ENCODE results near the gene BAIAP3.

Gene BAIAP3

GRCh38 chr16:1348441-1348840 lies 15.0 kb downstream of the BAIAP3 start:
- DNase-seq (ENCODE audit: low read depth in 2 of 2), result no peak

- DNase-seq (ENCODE audit: low read depth in 2 of 2), result no peak
Observed at GRCh38 chr16:1348926-1349325, 15.5 kb downstream of the BAIAP3 start.

- no peak for DNase-seq (ENCODE audit: low read depth in 2 of 2)
Observed at GRCh38 chr16:1349351-1349750, 15.9 kb downstream of the BAIAP3 start.

GRCh38 chr16:1349951-1350350 lies 16.5 kb downstream of the BAIAP3 start:
- no peak for DNase-seq (ENCODE audit: low read depth in 2 of 2)

GRCh38 chr16:1350691-1351090 lies 17.2 kb downstream of the BAIAP3 start:
- DNase-seq (ENCODE audit: low read depth in 2 of 2), result no peak

GRCh38 chr16:1351215-1351581 lies 17.8 kb downstream of the BAIAP3 start:
- DNase-seq (ENCODE audit: low read depth in 2 of 2), result no peak

GRCh38 chr16:1351582-1352362 lies 18.3 kb downstream of the BAIAP3 start, which contains the start of the genes GNPTG and TSR3:
GNPTG (plus strand) TSS chr16:1351931; CDS start chr16:1351966, 35 bp downstream.
TSR3 (minus strand) TSS chr16:1351878; CDS start chr16:1351804, 74 bp downstream.
- peak; percentile 83 to 85 for DNase-seq (ENCODE audit: low read depth in 2 of 2)

GRCh38 chr16:1354815-1355540 lies 21.5 kb downstream of the BAIAP3 start:
- no peak for DNase-seq (ENCODE audit: low read depth in 2 of 2)

GRCh38 chr16:1355591-1355990 lies 22.1 kb downstream of the BAIAP3 start:
- DNase-seq (ENCODE audit: low read depth in 2 of 2), result no peak

GRCh38 chr16:1356061-1356900 lies 22.8 kb downstream of the BAIAP3 start:
- no peak for DNase-seq (ENCODE audit: low read depth in 2 of 2)

GRCh38 chr16:1357906-1358566 lies 24.6 kb downstream of the BAIAP3 start:
- DNase-seq (ENCODE audit: low read depth in 2 of 2), result no peak

GRCh38 chr16:1361685-1362360 lies 28.4 kb downstream of the BAIAP3 start:
- DNase-seq (ENCODE audit: low read depth in 2 of 2), result no peak

- DNase-seq (ENCODE audit: low read depth in 2 of 2), result no peak
Observed at GRCh38 chr16:1362807-1363206, 29.4 kb downstream of the BAIAP3 start.

- DNase-seq (ENCODE audit: low read depth in 2 of 2), result peak; percentile 48 to 50
Observed at GRCh38 chr16:1363501-1364041, 30.1 kb downstream of the BAIAP3 start.

GRCh38 chr16:1364510-1364909 lies 31.1 kb downstream of the BAIAP3 start:
- DNase-seq (ENCODE audit: low read depth in 2 of 2), result no peak

- DNase-seq (ENCODE audit: low read depth in 2 of 2), result no peak
Observed at GRCh38 chr16:1366060-1366711, 32.7 kb downstream of the BAIAP3 start.

- no peak for DNase-seq (ENCODE audit: low read depth in 2 of 2)
Observed at GRCh38 chr16:1366712-1367299, 33.4 kb downstream of the BAIAP3 start.

- no peak for DNase-seq (ENCODE audit: low read depth in 2 of 2)
Observed at GRCh38 chr16:1367486-1368174, 34.2 kb downstream of the BAIAP3 start.
